Measurements from ENCODE around the gene NDUFA13.

The NDUFA13 gene

DNA sequence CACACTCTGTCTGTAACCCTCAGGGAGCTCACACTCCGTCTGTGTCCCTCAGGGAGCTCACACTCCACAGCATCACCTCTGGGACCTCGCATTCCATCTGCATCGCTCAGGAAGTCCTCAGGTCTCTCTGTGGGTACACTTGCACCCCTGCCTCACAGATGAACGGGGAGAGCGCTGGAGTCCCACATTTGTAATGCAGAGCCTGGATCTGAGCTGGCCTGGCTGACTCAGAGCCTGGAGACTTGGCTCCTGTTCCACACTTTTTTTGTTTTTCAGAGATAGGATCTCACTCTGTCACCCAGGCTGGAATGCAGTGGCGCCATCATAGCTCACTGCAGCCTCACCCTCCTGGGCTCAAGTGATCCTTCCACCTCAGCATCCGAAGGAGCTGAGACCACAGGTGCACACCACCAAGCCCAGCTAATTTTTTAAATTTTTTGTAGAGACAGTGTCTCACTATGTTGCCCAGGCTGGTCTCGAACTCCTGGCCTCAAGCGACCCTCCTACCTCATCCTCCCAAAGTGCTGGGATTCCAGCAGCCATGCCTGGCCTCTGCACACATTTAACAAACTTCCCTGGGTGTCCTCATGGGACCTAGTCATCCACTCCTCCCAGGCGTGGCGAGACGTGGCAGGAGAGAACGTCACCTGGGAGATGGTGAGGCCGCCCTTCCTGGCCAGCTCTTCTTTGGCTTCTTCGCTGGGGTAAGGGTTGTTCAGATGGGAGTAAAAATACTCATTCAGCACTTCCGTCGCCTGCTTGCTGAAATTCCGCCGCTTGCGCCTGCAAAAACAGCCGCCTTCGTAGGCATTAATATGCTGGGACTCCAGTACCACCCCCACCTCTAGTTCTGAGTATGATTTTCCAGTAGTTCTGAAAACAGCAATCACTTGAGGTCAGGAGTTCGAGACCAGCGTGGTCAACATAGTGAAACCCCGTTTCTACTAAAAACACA lies 53.1 kb downstream of the NDUFA13 start:
- H3K9me3 Mint-ChIP-seq = no peaks in the 10 kb centered on the region
- H3K27ac Mint-ChIP-seq = no peak overlapping the region
- ATAC-seq = no peak
- H3K4me1 Mint-ChIP-seq = peaks cover 6% of the 10 kb centered on the region
- H3K36me3 Mint-ChIP-seq (ENCODE audit: low read depth) = peaks cover 13% of the 10 kb centered on the region
- H3K4me3 Mint-ChIP-seq = no peak overlapping the region
- DNase-seq = no peak
- H3K27me3 Mint-ChIP-seq = no peaks in the 10 kb centered on the region

- no peak for DNase-seq
- peaks cover 6% of the 10 kb centered on the region for H3K4me1 Mint-ChIP-seq
- ATAC-seq = no peak
- H3K36me3 Mint-ChIP-seq (ENCODE audit: low read depth) = peaks cover 7% of the 10 kb centered on the region
- H3K27me3 Mint-ChIP-seq = no peaks in the 10 kb centered on the region
- no peak overlapping the region for H3K4me3 Mint-ChIP-seq
- no peaks in the 10 kb centered on the region for H3K9me3 Mint-ChIP-seq
- H3K27ac Mint-ChIP-seq = no peak overlapping the region
Observed at GRCh38 chr19:19570571-19570970, 54.5 kb downstream of the NDUFA13 start.

DNA sequence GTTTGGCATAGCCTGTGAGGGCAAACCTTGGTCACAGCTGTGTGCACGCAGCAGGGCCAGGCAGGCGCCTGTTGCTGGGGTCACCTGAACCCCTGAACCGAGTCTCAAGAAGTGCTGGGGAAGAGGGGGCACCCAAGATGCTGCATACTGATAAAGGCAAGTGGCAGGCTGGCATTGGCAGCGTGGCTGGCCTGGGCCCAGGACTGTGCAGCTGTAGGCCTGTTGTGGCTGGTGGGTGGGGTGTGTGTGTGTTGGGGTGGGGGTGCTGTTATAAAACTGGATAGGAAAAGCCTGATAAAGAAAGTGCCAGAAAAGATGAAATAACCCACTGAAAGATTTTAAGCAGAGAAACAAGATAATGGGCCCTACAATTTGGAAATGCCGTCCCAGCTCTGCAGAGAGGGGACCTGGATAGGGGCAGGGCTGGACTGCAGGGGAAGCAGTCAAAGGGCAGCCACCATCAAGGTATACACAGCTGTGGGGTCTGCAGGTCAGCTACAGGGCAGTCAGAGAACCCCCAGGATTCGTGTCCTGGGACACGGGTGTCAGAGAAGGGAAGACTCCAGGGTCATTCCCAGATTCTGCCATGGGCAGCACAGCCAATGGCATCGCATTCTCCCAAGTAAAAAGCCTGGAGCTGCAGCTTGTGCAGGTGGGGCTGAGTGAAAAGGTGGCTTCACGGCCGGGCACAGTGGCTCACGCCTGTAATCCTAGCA lies 55.2 kb downstream of the NDUFA13 start:
- no peak overlapping the region for H3K4me3 Mint-ChIP-seq
- H3K4me1 Mint-ChIP-seq = peaks cover 6% of the 10 kb centered on the region
- ATAC-seq (no peak), DNase-seq (no peak)
- H3K27ac Mint-ChIP-seq = no peak overlapping the region
- peaks cover 7% of the 10 kb centered on the region for H3K36me3 Mint-ChIP-seq (ENCODE audit: low read depth)
- H3K9me3 Mint-ChIP-seq = no peaks in the 10 kb centered on the region
- H3K27me3 Mint-ChIP-seq = no peaks in the 10 kb centered on the region

DNA sequence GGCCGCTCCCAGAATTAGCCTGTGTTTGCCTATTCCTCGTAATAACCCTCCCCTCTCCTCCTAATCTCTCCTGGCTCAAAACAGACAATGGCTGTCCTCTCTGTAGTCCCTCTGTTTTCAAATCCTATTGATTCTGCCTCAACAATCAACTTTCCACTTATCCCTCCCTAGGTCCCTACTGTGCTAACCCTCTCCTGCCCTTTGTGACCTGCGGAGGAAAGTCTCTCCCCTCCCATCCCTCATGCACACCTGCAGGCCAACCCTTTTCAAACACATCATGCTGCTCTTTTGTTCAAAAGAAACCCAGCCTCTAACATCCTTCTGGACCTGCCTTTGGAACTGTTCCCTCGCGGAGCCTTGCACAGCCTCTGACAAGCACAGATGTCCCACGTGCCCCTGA lies 59.4 kb downstream of the NDUFA13 start:
- Mint-ChIP-seq H3K4me1 (peaks cover 2% of the 10 kb centered on the region), H3K27me3 (no peaks in the 10 kb centered on the region), H3K27ac (no peak overlapping the region), H3K9me3 (no peaks in the 10 kb centered on the region), H3K36me3 (ENCODE audit: low read depth) (no peaks in the 10 kb centered on the region), H3K4me3 (no peak overlapping the region)
- ATAC-seq = no peak
- no peak for DNase-seq

Measured in activated naive CD8-positive, alpha-beta T cell treated with anti-CD3 and anti-CD28 coated beads, Interleukin-2, amount 50 U/mL, for 24 hours (primary cell).